Measurements from ENCODE around the gene CSMD2. TPM values are rescaled to one million over a fixed set of nuclear protein-coding genes. Genes with fewer than 3 reads are reported as not detected.
A peak's percentile ranks its signal among the peaks of the same experiment; 100 is the strongest.

CSMD2 gene
- total and polyA plus RNA-seq, 2 experiments from 2014 or later = 5.3 to 16.6 TPM

DNA sequence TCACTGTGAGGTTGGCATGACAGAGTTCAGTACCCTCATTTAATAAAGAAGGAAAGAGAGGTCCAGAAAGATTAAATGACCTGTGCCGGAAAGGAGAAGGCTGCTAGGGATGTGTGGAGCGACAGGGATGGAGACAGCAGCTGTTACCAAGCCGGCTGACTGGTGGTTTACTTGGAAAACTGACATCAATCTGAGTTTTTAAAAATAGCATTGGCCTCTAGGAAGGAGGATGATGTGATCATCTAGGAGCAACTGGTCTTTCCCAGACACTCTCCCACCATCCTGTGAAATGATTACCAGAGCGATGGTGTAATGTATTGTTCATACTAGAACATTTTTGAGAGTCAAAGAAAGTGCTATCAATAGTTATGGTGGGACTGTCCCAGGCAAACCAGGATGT is 538.2 kb downstream of the CSMD2 start (continued):
- no peak for TF ChIP-seq ZNF331 (CRISPR knock-in tag; IDR thresholded peaks at IDR 0.05; ENCODE audit: low read depth)
- TF ChIP-seq EZH2 (IDR thresholded peaks at IDR 0.05; ENCODE audit: low read depth, unreplicated experiment) = no peak
- TF ChIP-seq POLR2AphosphoS5 (IDR thresholded peaks at IDR 0.05; ENCODE audit: low read depth) = no peak
- no peak for TF ChIP-seq EZH2phosphoT487 (IDR thresholded peaks at IDR 0.05; ENCODE audit: unreplicated experiment)

DNA sequence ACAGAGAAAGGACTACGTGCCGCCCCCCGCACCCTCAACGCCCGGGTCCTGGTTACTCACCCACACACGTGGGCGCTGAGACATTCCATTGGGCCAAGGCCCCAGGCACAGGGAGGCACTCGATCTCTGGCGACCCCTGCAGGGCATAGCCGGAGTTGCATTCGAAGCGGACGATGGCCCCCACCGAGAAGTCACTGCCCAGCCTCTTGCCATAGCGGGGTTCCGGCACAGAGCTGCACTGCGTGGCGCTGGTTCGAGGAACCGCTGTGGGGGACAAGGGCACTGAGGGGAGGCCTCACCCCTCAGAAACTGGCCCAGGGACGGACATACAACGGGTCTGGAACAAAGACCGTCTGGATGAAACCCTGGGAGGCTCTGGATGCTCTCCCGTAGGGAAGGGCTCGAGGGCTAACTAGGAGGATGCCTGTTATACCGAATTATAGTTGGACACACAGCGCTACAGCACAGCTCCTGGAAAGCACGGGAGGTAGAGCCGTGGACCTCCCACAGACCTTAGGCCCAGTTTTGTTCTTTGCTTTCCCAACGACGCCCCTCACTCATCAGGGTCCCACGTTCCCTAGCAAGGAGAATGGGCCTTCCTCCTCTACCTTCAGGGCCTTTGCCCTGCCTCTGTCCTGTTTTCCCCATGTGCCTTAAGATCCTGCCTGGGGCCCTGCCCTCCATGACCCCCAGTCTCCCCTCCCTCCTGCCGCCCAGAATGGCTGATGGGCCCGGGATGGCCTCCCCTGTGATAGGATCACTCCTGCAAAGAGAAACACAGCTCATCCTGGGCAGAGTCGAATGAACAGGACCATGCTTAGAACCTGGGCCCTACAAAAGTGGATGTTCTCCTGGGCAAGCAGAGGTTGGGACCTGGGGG is 539.8 kb downstream of the CSMD2 start:
- H3K27me3 Mint-ChIP-seq (ENCODE audit: insufficient read depth, low read depth, poor library complexity) = peaks cover 5% of the 10 kb centered on the region
- H3K9me3 Mint-ChIP-seq = no peaks in the 10 kb centered on the region
- Histone ChIP-seq H3K79me2 (replicated peaks; ENCODE audit: insufficient read depth) (no peaks in the 10 kb centered on the region), H2AFZ (no peak overlapping the region), H3K9me2 (ENCODE audit: insufficient read depth) (no peaks in the 10 kb centered on the region), H3K36me3 (ENCODE audit: insufficient read depth) (no peaks in the 10 kb centered on the region), H4K20me1 (replicated peaks; ENCODE audit: insufficient read depth) (peaks cover 3% of the 10 kb centered on the region; the same call in 1 of the 2 replicates), H3K4me3 (no peak overlapping the region), H3K4me2 (no peak overlapping the region), H3K27ac (ENCODE audit: low read depth) (no peak overlapping the region), H3F3A (replicated peaks; ENCODE audit: low read depth) (no peaks in the 10 kb centered on the region), H3K4me1 (ENCODE audit: insufficient read depth) (no peaks in the 10 kb centered on the region), H3K27me3 (ENCODE audit: insufficient read depth) (no peaks in the 10 kb centered on the region)
- DNase-seq (ENCODE audit: low spot score) (peak; percentile 46), ATAC-seq (peak; percentile 91)
- no peaks in the 10 kb centered on the region for H3K4me1 Mint-ChIP-seq
- H3K27ac Mint-ChIP-seq = no peak overlapping the region
- TF ChIP-seq CTCF (conservative IDR thresholded peaks at IDR 0.05; ENCODE audit: low read depth in 2 of 2) (peak; percentile 73 to 82), ZNF114 (CRISPR knock-in tag; IDR thresholded peaks at IDR 0.05) (no peak)
- H3K36me3 Mint-ChIP-seq (ENCODE audit: low read depth) = peaks cover 10% of the 10 kb centered on the region
- no peak overlapping the region for H3K4me3 Mint-ChIP-seq

GRCh38 chr1:33624261-33624990 is 540.6 kb downstream of the CSMD2 start:
- Mint-ChIP-seq H3K9me3 (no peaks in the 10 kb centered on the region), H3K36me3 (ENCODE audit: low read depth) (peaks cover 10% of the 10 kb centered on the region), H3K27ac (no peak overlapping the region), H3K4me1 (no peaks in the 10 kb centered on the region), H3K27me3 (ENCODE audit: insufficient read depth, low read depth, poor library complexity) (peaks cover 5% of the 10 kb centered on the region), H3K4me3 (no peak overlapping the region)
- Histone ChIP-seq H3K4me3 (no peak overlapping the region), H3K27ac (ENCODE audit: low read depth) (no peak overlapping the region), H3K4me1 (ENCODE audit: insufficient read depth) (no peaks in the 10 kb centered on the region), H3K9me2 (ENCODE audit: insufficient read depth) (no peaks in the 10 kb centered on the region), H3K36me3 (ENCODE audit: insufficient read depth) (no peaks in the 10 kb centered on the region), H2AFZ (no peak overlapping the region), H4K20me1 (replicated peaks; ENCODE audit: insufficient read depth) (peaks cover 3% of the 10 kb centered on the region; the same call in 1 of the 2 replicates), H3K79me2 (replicated peaks; ENCODE audit: insufficient read depth) (no peaks in the 10 kb centered on the region), H3F3A (replicated peaks; ENCODE audit: low read depth) (no peaks in the 10 kb centered on the region), H3K4me2 (no peak overlapping the region), H3K27me3 (ENCODE audit: insufficient read depth) (no peaks in the 10 kb centered on the region)
- DNase-seq (ENCODE audit: low spot score) (no peak), ATAC-seq (peak; percentile 61; the same call in 2 of the 3 replicates)
- TF ChIP-seq ZNF462 (CRISPR knock-in tag; IDR thresholded peaks at IDR 0.05) (no peak), NANOG (IDR thresholded peaks at IDR 0.05; ENCODE audit: borderline replicate concordance) (no peak), JUNB (IDR thresholded peaks at IDR 0.05; ENCODE audit: unreplicated experiment) (no peak), EZH2phosphoT487 (IDR thresholded peaks at IDR 0.05; ENCODE audit: unreplicated experiment) (no peak), POLR2AphosphoS5 (IDR thresholded peaks at IDR 0.05; ENCODE audit: low read depth) (no peak)
